H9 (cell line): Measurements from ENCODE around the gene ZBTB20. TPM values are rescaled to one million over a fixed set of nuclear protein-coding genes. Genes with fewer than 3 reads are reported as not detected.

Source experiments
- DNase-seq: peaks from one replicate; pipeline ENCODE4 v3.0.0-alpha.2; 2017
- H2AFZ ChIP-seq: one replicate; pipeline ENCODE4 v1.6.1; 2013; ENCODE audit warnings: mild to moderate bottlenecking, low read length, control low read depth, moderate library complexity
- H2AK5ac ChIP-seq: 2 replicates; pipeline ENCODE4 v1.6.1; 2013; ENCODE audit warnings: low read length, control low read depth, mixed read lengths; ENCODE audit not compliant: insufficient read length
- H2BK120ac ChIP-seq: one replicate; pipeline ENCODE4 v1.6.1; 2013; ENCODE audit warnings: low read depth, mild to moderate bottlenecking, low read length, control low read depth, inconsistent platforms; ENCODE audit not compliant: poor library complexity, severe bottlenecking
- H2BK12ac ChIP-seq: 2 replicates; pipeline ENCODE4 v1.6.1; 2013; ENCODE audit warnings: low read length, control low read depth, mixed read lengths, low read depth; ENCODE audit not compliant: insufficient read length
- H2BK15ac ChIP-seq: 2 replicates; pipeline ENCODE4 v1.6.1; 2013; ENCODE audit warnings: low read depth, low read length, control low read depth
- H2BK20ac ChIP-seq: one replicate; pipeline ENCODE4 v1.6.1; 2013; ENCODE audit warnings: low read depth, mild to moderate bottlenecking, low read length, control low read depth, inconsistent platforms; ENCODE audit not compliant: poor library complexity, severe bottlenecking
- H2BK5ac ChIP-seq: 2 replicates; pipeline ENCODE4 v1.6.1; 2013; ENCODE audit warnings: low read length, control low read depth, mixed read lengths; ENCODE audit not compliant: insufficient read length
- H3K14ac ChIP-seq: 2 replicates; pipeline ENCODE4 v1.6.1; 2013; ENCODE audit warnings: low read length, control low read depth; ENCODE audit not compliant: insufficient read depth
- H3K18ac ChIP-seq: 2 replicates; pipeline ENCODE4 v1.6.1; 2013; ENCODE audit warnings: low read depth, mild to moderate bottlenecking, mixed read lengths, low read length, control low read depth; ENCODE audit not compliant: insufficient read length
- H3K23ac ChIP-seq: 2 replicates; pipeline ENCODE4 v1.6.1; 2013; ENCODE audit warnings: low read length, control low read depth, mixed read lengths, low read depth; ENCODE audit not compliant: insufficient read length
- H3K23me2 ChIP-seq: 2 replicates; pipeline ENCODE4 v1.6.1; 2013; ENCODE audit warnings: low read depth, mild to moderate bottlenecking, mixed read lengths, low read length, control low read depth; ENCODE audit not compliant: insufficient read length, poor library complexity, severe bottlenecking
- H3K27ac ChIP-seq: 2 replicates; pipeline ENCODE4 v1.5.1; 2013; ENCODE audit warnings: low read length, control low read depth, mixed read lengths, low read depth; ENCODE audit not compliant: insufficient read length
- H3K27me3 ChIP-seq: 2 replicates; pipeline ENCODE4 v1.6.1; 2013; ENCODE audit warnings: low read length, control low read depth, inconsistent platforms; ENCODE audit not compliant: insufficient read depth
- H3K4ac ChIP-seq: 2 replicates; pipeline ENCODE4 v1.6.1; 2013; ENCODE audit warnings: low read depth, mild to moderate bottlenecking, control low read depth, inconsistent platforms, low read length, moderate library complexity
- H3K4me1 ChIP-seq: 2 replicates; pipeline ENCODE4 v1.6.1; 2013; ENCODE audit warnings: low read length, control low read depth, inconsistent platforms; ENCODE audit not compliant: insufficient read depth
- H3K4me2 ChIP-seq: 2 replicates; pipeline ENCODE4 v1.6.1; 2013; ENCODE audit warnings: low read length, control low read depth, mixed read lengths; ENCODE audit not compliant: insufficient read length, insufficient read depth
- H3K56ac ChIP-seq: 2 replicates; pipeline ENCODE4 v1.6.1; 2013; ENCODE audit warnings: low read depth, mild to moderate bottlenecking, mixed read lengths, low read length, control low read depth; ENCODE audit not compliant: insufficient read length
- H3K79me1 ChIP-seq: 2 replicates; pipeline ENCODE4 v1.6.1; 2013; ENCODE audit warnings: low read depth, mild to moderate bottlenecking, moderate library complexity, low read length, control low read depth, inconsistent platforms; ENCODE audit not compliant: insufficient read depth, poor library complexity, severe bottlenecking
- H3K79me2 ChIP-seq: 2 replicates; pipeline ENCODE4 v1.6.1; 2013; ENCODE audit warnings: low read length, control low read depth, inconsistent platforms; ENCODE audit not compliant: insufficient read depth
- H3K9ac ChIP-seq: 2 replicates; pipeline ENCODE4 v1.6.1; 2013; ENCODE audit warnings: low read length, control low read depth, mixed read lengths; ENCODE audit not compliant: insufficient read length; ENCODE audit errors: extremely low read depth
- H3K9me3 ChIP-seq: one replicate; pipeline ENCODE4 v1.6.1; 2013; ENCODE audit warnings: low read depth, low read length, inconsistent platforms; ENCODE audit not compliant: control insufficient read depth
- H3T11ph ChIP-seq: one replicate; pipeline ENCODE4 v1.6.1; 2013; ENCODE audit warnings: mild to moderate bottlenecking, low read length, control low read depth, inconsistent platforms
- H4K20me1 ChIP-seq: one replicate; pipeline ENCODE4 v1.6.1; 2013; ENCODE audit not compliant: control insufficient read depth, insufficient read length, insufficient read depth
- H4K5ac ChIP-seq: 2 replicates; pipeline ENCODE4 v1.6.1; 2013; ENCODE audit warnings: low read depth, mild to moderate bottlenecking, mixed read lengths, low read length, control low read depth; ENCODE audit not compliant: insufficient read length
- H4K8ac ChIP-seq: replicated peaks from 2 replicates; pipeline ENCODE4 v1.6.1; 2013; ENCODE audit warnings: low read length, control low read depth, mixed read lengths, low read depth; ENCODE audit not compliant: insufficient read length
- H4K91ac ChIP-seq: 2 replicates; pipeline ENCODE4 v1.6.1; 2013; ENCODE audit warnings: low read depth, mild to moderate bottlenecking, moderate library complexity, mixed read lengths, low read length, control low read depth; ENCODE audit not compliant: insufficient read length
- H3K27ac Mint-ChIP-seq, 3 experiments: 2 replicates in 2 of 3; 3 replicates in 1 of 3; pipeline ENCODE4 v1.8.0; 2020 to 2021; ENCODE audit warnings: mixed read lengths in 3 of 3, mild to moderate bottlenecking in 1 of 3, moderate library complexity in 1 of 3
- H3K27me3 Mint-ChIP-seq: 2 replicates; pipeline ENCODE4 v1.8.0; 2021; ENCODE audit warnings: low read depth, mild to moderate bottlenecking, moderate library complexity, mixed read lengths
- H3K36me3 Mint-ChIP-seq, 3 experiments: 2 replicates in 2 of 3; 3 replicates in 1 of 3; pipeline ENCODE4 v1.8.0; 2020 to 2021; ENCODE audit warnings: low read depth in 3 of 3, mixed read lengths in 3 of 3; ENCODE audit not compliant: insufficient read depth in 1 of 3
- H3K4me1 Mint-ChIP-seq, 2 experiments: 2 replicates each; pipeline ENCODE4 v1.8.0; 2020; ENCODE audit warnings: mixed read lengths in 2 of 2
- H3K4me3 Mint-ChIP-seq, 2 experiments: 2 replicates in 1 of 2; 3 replicates in 1 of 2; pipeline ENCODE4 v1.8.0; 2020 to 2021; ENCODE audit warnings: mild to moderate bottlenecking in 2 of 2, mixed read lengths in 2 of 2, moderate library complexity in 1 of 2
- H3K9me3 Mint-ChIP-seq, 2 experiments: 2 replicates in 1 of 2; 3 replicates in 1 of 2; pipeline ENCODE4 v1.8.0; 2020; ENCODE audit warnings: mild to moderate bottlenecking in 2 of 2, mixed read lengths in 2 of 2, moderate library complexity in 1 of 2
- CTCF ChIP-seq: fragments of 200-600 bp; sonication (generic); conservative IDR thresholded peaks from 3 replicates; pipeline ENCODE4 v1.8.0; 2021; ENCODE audit warnings: antibody characterized with exemption, mild to moderate bottlenecking
- WGBS: extraction: QIAGEN DNeasy Blood & Tissue Kit; methylation state at CpG from one replicate; pipeline ENCODE4 v1.1.7; 2013; ENCODE audit warnings: missing lambda C conversion rate, low lambda C conversion rate, mixed read lengths; ENCODE audit not compliant: insufficient read length; ENCODE audit errors: extremely low coverage; 5-methylcytosine and 5-hydroxymethylcytosine counted together
- total RNA-seq: library from RNA; stranded (reverse); gene quantifications from 2 replicates; pipeline ENCODE4 v1.2.1, GENCODE V29; 2021

Gene ZBTB20
- total RNA-seq, 1 experiment from 2014 or later, result 0.70 TPM

DNA sequence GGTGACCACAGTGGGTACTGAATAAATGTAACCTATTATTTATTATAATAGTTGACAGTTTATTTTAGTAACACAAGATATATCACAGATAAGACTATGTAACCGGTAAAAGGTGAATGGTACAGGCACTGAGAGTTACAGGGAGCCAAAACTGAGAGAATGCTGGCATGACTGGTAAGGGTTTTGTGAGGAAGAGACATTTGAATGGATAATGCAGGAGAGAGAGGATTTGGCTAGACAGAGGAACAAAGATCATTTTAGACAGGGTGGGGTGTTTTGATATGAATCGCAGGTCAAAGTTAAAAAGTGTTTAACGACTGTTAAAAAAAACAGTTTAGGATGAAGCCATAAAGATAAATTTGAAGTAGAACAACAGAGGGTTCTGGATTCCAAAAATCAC, 421.1 kb downstream of the ZBTB20 start:
- H3K4ac ChIP-seq, result no peak overlapping the region
- H3K56ac ChIP-seq, result no peak overlapping the region
- no peak overlapping the region for H2BK5ac ChIP-seq
- no peaks in the 10 kb centered on the region for H3K23me2 ChIP-seq
- H3K79me2 ChIP-seq, result no peaks in the 10 kb centered on the region
- H3T11ph ChIP-seq, result no peak overlapping the region
- DNase-seq, result no peak
- peak overlapping the region in 1 of 3 experiments; percentile 16; a peak in 1 of 7 replicates for H3K27ac Mint-ChIP-seq
- no peaks in the 10 kb centered on the region for H4K20me1 ChIP-seq
- no peak overlapping the region for H4K5ac ChIP-seq
- TF ChIP-seq CTCF, result no peak
- H3K4me3 Mint-ChIP-seq, result no peak overlapping the region
- no peak overlapping the region for H2AK5ac ChIP-seq
- no peak overlapping the region for H2BK120ac ChIP-seq
- no peaks in the 10 kb centered on the region for H3K9me3 Mint-ChIP-seq
- H3K18ac ChIP-seq, result no peak overlapping the region
- no peaks in the 10 kb centered on the region for H3K27me3 ChIP-seq
- no peaks in the 10 kb centered on the region for H3K9me3 ChIP-seq
- H3K79me1 ChIP-seq, result no peaks in the 10 kb centered on the region
- no peak overlapping the region for H2AFZ ChIP-seq
- H3K9ac ChIP-seq, result no peak overlapping the region
- no peak overlapping the region for H3K4me2 ChIP-seq
- WGBS, result no CpG with 5 or more reads among the region's 3 CpGs
- no peak overlapping the region for H3K23ac ChIP-seq
- H3K4me1 Mint-ChIP-seq, result peaks cover 0 to 3% of the 10 kb centered on the region in 2 experiments; a peak in 1 of 4 replicates
- no peak overlapping the region for H4K8ac ChIP-seq
- H2BK15ac ChIP-seq, result no peak overlapping the region
- H2BK20ac ChIP-seq, result no peak overlapping the region
- no peak overlapping the region for H3K27ac ChIP-seq
- H4K91ac ChIP-seq, result no peak overlapping the region
- H3K4me1 ChIP-seq, result no peaks in the 10 kb centered on the region
- no peaks in the 10 kb centered on the region for H3K36me3 Mint-ChIP-seq
- H3K27me3 Mint-ChIP-seq, result no peaks in the 10 kb centered on the region
- no peak overlapping the region for H3K14ac ChIP-seq
- no peak overlapping the region for H2BK12ac ChIP-seq
